ENCODE data around the gene TAX1BP1. TPM values are rescaled to one million over a fixed set of nuclear protein-coding genes. Genes with fewer than 3 reads are reported as not detected.

TAX1BP1 gene
- total and polyA plus RNA-seq, 11 donors: 91.2 to 190 (median 159) TPM

DNA sequence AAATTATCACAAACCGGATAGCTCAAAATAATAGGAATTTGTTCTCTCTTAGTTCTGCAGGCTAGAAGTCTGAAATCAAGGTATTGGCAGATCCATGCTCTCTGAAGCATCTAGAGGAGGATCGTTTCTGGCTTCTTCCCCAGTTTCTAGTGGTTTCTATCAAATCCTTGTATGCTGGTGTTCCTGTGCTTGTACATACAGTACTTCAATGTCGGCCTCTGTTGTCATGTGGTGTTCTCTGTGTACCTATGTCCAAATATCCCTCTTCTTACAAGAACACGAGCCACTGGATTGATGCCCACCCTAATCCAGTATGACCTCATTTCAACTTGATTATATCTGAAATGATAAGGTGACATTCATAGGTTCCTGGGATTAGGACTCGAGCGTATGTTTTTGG is 9.8 kb upstream of the TAX1BP1 start:
- Histone ChIP-seq H3K27ac (no peak overlapping the region), H3K36me3 (no peaks in the 10 kb centered on the region), H3K4me3 (no peak overlapping the region), H3K9me3 (no peaks in the 10 kb centered on the region), H3K27me3 (no peaks in the 10 kb centered on the region), H3K4me1 (no peaks in the 10 kb centered on the region)
- no peak for TF ChIP-seq POLR2A (IDR thresholded peaks at IDR 0.05)
- TF ChIP-seq, protein P1, sequence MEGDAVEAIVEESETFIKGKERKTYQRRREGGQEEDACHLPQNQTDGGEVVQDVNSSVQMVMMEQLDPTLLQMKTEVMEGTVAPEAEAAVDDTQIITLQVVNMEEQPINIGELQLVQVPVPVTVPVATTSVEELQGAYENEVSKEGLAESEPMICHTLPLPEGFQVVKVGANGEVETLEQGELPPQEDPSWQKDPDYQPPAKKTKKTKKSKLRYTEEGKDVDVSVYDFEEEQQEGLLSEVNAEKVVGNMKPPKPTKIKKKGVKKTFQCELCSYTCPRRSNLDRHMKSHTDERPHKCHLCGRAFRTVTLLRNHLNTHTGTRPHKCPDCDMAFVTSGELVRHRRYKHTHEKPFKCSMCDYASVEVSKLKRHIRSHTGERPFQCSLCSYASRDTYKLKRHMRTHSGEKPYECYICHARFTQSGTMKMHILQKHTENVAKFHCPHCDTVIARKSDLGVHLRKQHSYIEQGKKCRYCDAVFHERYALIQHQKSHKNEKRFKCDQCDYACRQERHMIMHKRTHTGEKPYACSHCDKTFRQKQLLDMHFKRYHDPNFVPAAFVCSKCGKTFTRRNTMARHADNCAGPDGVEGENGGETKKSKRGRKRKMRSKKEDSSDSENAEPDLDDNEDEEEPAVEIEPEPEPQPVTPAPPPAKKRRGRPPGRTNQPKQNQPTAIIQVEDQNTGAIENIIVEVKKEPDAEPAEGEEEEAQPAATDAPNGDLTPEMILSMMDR (IDR thresholded peaks at IDR 0.05): no peak
- DNase-seq: no peak
- 53 to 55% (median 54%) methylated on average over 6 of the region's 6 CpGs for WGBS, 4 donors
- intact Hi-C loops (cut with DNase I): no loop called here
- peak in 1 of 4 donors; percentile 31 for ATAC-seq

DNA sequence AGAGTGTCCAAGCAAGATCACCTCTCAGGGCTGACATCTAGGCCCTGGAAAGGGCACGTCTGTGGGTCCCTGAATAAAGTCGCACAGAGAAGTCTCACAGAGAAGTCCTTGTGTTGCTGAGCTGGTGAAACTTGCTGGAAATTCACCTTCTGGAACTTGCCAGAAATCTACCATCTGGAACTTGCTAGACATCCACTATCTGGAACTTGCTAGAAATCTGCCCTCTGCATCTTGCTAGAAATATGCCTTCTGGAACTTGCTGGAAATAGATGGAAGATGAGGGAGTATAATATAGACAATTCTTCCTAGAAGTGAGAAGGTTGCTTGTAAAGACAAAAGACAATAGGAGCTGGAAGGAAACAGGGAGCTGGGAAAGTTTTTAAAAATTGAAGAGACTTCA is 5.4 kb upstream of the TAX1BP1 start:
- peaks cover 0 to 11% (median 7%) of the 10 kb centered on the region in 12 donors for H3K4me1 ChIP-seq
- no peak for ATAC-seq
- no peak overlapping the region for H3K27ac ChIP-seq
- H3K4me3 ChIP-seq: no peak overlapping the region
- no peaks in the 10 kb centered on the region for H3K27me3 ChIP-seq
- H3K9me3 ChIP-seq: no peaks in the 10 kb centered on the region
- no peak for DNase-seq
- whole genome bisulfite sequencing, 4 donors: 69 to 85% (median 75%) methylated on average over 2 of the region's 2 CpGs
- H3K36me3 ChIP-seq: no peaks in the 10 kb centered on the region
- intact Hi-C loops (cut with DNase I): no loop called here
- TF ChIP-seq, protein P1 (IDR thresholded peaks at IDR 0.05): no peak
- TF ChIP-seq POLR2A (IDR thresholded peaks at IDR 0.05): no peak

DNA sequence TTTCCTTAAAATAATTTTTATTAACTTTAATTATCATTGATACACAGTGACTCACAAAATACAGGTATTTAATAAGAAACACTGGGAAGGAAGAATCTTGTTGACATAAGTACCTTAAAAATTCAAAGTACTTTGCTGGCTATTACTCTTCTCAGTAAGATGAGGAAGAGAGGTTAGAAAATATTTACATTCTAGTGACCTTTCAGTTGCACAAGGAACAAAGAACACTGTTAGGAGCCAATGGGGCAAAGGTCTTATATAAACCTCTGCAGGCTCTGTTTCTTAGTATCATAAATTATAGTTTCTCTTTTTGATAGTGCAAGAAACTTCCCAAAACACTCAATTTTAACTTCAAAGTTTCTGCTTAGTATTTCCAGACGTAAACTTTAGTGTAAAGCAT is 4.8 kb upstream of the TAX1BP1 start:
- DNase-seq (no peak), ATAC-seq (no peak)
- peaks cover 0 to 11% (median 7%) of the 10 kb centered on the region in 12 donors for H3K4me1 ChIP-seq
- no peak overlapping the region for H3K27ac ChIP-seq
- no peaks in the 10 kb centered on the region for H3K36me3 ChIP-seq
- no peaks in the 10 kb centered on the region for H3K9me3 ChIP-seq
- H3K4me3 ChIP-seq: no peak overlapping the region
- WGBS, 4 donors: 93 to 96% (median 96%) methylated on average over 1 of the region's 1 CpG
- H3K27me3 ChIP-seq: no peaks in the 10 kb centered on the region
- intact Hi-C loops (cut with DNase I): loop anchor here in 4 of 10 donors (5.0 kb wide), 1 partner anchor 73 kb away; the partner anchor contains the start of gene HIBADH (in 4 of the 4)
- TF ChIP-seq POLR2A (IDR thresholded peaks at IDR 0.05): no peak
- TF ChIP-seq, protein P1 (IDR thresholded peaks at IDR 0.05): no peak

DNA sequence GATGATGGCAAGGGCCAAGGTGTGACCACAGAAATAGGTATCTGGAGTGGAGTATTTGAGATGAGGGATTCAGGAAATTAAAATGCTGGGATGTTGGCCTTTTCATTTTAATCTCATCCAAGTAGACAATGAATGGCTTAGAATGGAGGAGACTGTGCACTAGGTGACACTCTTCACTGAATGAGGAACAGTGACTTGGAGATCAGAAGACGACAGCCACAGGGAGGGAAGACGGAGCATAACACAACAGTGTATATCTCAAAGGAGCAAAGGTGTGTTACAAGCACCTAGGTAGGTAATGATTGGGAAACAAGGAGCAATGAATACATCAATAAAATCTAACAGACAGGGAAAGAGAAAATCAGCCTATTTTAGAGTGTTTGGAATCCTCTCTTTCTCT is 4.1 kb upstream of the TAX1BP1 start:
- peaks cover 0 to 11% (median 7%) of the 10 kb centered on the region in 12 donors for H3K4me1 ChIP-seq
- 93 to 98% (median 96%) methylated on average over 2 of the region's 2 CpGs for WGBS, 4 donors
- H3K4me3 ChIP-seq: no peak overlapping the region
- H3K27ac ChIP-seq: no peak overlapping the region
- H3K27me3 ChIP-seq: no peaks in the 10 kb centered on the region
- TF ChIP-seq, protein P1 (IDR thresholded peaks at IDR 0.05): no peak
- no peak for TF ChIP-seq POLR2A (IDR thresholded peaks at IDR 0.05)
- no peaks in the 10 kb centered on the region for H3K36me3 ChIP-seq
- ATAC-seq (no peak), DNase-seq (no peak)
- intact Hi-C loops (cut with DNase I): loop anchor here in 4 of 10 donors (5.0 kb wide), 1 partner anchor 74 kb away; the partner anchor contains the start of gene HIBADH (in 4 of the 4)
- no peaks in the 10 kb centered on the region for H3K9me3 ChIP-seq
